LNCAP (cell line): Measurements from ENCODE around the gene LRP1B.

Experiments used
- TF ChIP-seq, protein P1 (sequence below): fragments of 450-650 bp; IDR thresholded peaks from 2 replicates; pipeline ENCODE4 v1.5.1; 2017; ENCODE audit warnings: mild to moderate bottlenecking

The LRP1B gene

GRCh38 chr2:141957321-141957720 lies 173.5 kb downstream of the LRP1B start:
- TF ChIP-seq, protein P1, sequence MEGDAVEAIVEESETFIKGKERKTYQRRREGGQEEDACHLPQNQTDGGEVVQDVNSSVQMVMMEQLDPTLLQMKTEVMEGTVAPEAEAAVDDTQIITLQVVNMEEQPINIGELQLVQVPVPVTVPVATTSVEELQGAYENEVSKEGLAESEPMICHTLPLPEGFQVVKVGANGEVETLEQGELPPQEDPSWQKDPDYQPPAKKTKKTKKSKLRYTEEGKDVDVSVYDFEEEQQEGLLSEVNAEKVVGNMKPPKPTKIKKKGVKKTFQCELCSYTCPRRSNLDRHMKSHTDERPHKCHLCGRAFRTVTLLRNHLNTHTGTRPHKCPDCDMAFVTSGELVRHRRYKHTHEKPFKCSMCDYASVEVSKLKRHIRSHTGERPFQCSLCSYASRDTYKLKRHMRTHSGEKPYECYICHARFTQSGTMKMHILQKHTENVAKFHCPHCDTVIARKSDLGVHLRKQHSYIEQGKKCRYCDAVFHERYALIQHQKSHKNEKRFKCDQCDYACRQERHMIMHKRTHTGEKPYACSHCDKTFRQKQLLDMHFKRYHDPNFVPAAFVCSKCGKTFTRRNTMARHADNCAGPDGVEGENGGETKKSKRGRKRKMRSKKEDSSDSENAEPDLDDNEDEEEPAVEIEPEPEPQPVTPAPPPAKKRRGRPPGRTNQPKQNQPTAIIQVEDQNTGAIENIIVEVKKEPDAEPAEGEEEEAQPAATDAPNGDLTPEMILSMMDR: no peak

- TF ChIP-seq, protein P1: no peak
These were observed 183.3 kb downstream of the LRP1B start for GRCh38 chr2:141947396-141948114.

DNA sequence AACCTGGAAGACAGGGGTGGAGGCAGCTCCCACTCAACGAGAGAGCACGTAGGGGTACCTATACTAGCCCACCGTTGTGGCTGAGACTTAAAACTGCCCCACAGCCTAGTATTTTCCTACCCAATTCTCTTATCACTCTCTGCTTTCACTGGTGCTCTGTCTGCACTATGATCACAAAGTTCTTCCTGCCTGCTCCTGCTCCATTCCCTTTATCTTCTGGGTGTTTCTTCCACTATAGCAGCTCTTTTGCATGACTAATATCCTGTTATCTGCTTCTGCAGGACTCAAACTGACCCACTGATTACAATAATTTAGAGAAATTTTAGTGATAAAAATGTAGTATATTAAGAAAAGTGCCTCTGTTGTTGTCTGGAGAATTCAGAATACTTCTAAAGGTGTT lies 184.8 kb downstream of the LRP1B start:
- TF ChIP-seq, protein P1: no peak

GRCh38 chr2:141943918-141944317 lies 186.9 kb downstream of the LRP1B start:
- TF ChIP-seq, protein P1: no peak

DNA sequence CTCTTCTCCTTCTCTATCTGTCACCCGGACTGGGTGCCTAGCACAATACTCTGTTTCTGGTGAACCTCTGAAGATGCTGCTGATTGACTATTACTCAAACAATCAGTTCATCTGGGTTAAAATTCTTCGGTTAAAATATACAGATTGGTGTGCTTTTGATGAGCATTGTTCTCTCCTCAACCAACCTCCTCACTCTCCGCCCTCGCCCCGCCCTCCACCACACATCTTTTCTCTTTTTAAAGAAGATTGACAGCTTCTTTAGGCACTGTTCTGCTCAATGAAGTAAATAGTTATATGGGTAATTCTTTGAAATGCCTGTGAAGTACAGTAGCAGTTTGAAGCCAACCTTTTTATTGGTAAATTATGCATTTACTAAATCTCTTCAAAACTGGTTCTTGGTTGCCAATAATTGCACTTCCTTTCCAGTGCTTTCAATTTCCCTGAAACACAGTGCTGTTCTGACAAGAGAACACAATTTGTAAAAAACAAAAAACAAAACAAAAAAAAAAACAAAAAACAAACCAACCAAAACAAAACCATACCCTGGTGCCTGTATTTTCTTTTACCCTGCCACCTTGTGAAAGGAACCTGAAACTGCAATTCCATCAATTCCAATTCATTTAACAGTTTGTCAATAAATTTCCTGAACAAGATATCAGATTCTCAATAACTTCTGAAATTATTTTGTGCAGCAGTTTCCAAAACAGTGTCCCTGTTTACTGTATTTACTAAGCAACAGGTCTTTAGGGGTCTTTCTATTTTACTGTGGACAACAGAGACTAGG lies 188.6 kb downstream of the LRP1B start:
- TF ChIP-seq, protein P1: peak; percentile 63

GRCh38 chr2:141941210-141941714 lies 189.6 kb downstream of the LRP1B start:
- TF ChIP-seq, protein P1: no peak

GRCh38 chr2:141940709-141941108 lies 190.1 kb downstream of the LRP1B start:
- TF ChIP-seq, protein P1: no peak
